Stimulated activated CD4-positive, alpha-beta T cell treated with anti-CD3 and anti-CD28 coated beads, Interleukin-2, amount 100 ng/mL, for 48 hours (primary cell): ENCODE data around the gene SDHB.
A peak's percentile ranks its signal among the peaks of the same experiment; 100 is the strongest.
"Not testable (repeated sequence)": the region's sequence is repeated elsewhere in the genome, so short reads cannot be mapped to it uniquely, and the experiment has no call there.

Experiments used
- DNase-seq, 2 donors: peaks; one replicate each; pipeline ENCODE4 v3.0.0-alpha.2; 2020

Gene SDHB

GRCh38 chr1:17071794-17072193 lies 18.0 kb upstream of the SDHB start:
- DNase-seq, result no peak

GRCh38 chr1:17070163-17070525 lies 16.3 kb upstream of the SDHB start:
- no peak for DNase-seq

- no peak for DNase-seq
Observed at GRCh38 chr1:17069452-17070162, 15.8 kb upstream of the SDHB start.

- DNase-seq, result no peak
Observed at GRCh38 chr1:17068789-17069188, 15.0 kb upstream of the SDHB start.

GRCh38 chr1:17067465-17068240 lies 13.8 kb upstream of the SDHB start:
- DNase-seq, result no peak

- no peak for DNase-seq
Observed at GRCh38 chr1:17067069-17067426, 13.2 kb upstream of the SDHB start.

GRCh38 chr1:17066361-17067068 lies 12.7 kb upstream of the SDHB start:
- no peak for DNase-seq

GRCh38 chr1:17065666-17066065 lies 11.8 kb upstream of the SDHB start:
- no peak for DNase-seq

GRCh38 chr1:17062751-17063150 lies 8.9 kb upstream of the SDHB start:
- not testable (repeated sequence) for DNase-seq

- no peak for DNase-seq
Observed at GRCh38 chr1:17061892-17062291, 8.1 kb upstream of the SDHB start.

GRCh38 chr1:17061486-17061885 lies 7.7 kb upstream of the SDHB start:
- no peak for DNase-seq

- no peak for DNase-seq
Observed at GRCh38 chr1:17060306-17060749, 6.5 kb upstream of the SDHB start.

GRCh38 chr1:17059391-17060305 lies 5.8 kb upstream of the SDHB start:
- peak in 1 of 2 donors; percentile 27 for DNase-seq

- no peak for DNase-seq
Observed at GRCh38 chr1:17056551-17056950, 2.7 kb upstream of the SDHB start.

GRCh38 chr1:17055801-17056200 lies 2.0 kb upstream of the SDHB start:
- no peak for DNase-seq

GRCh38 chr1:17053086-17053684 lies 647 bp downstream of the SDHB start:
- no peak for DNase-seq

GRCh38 chr1:17052641-17053040 lies 1.2 kb downstream of the SDHB start:
- DNase-seq, result no peak

- DNase-seq, result no peak
Observed at GRCh38 chr1:17052038-17052437, 1.8 kb downstream of the SDHB start.

GRCh38 chr1:17047924-17048323 lies 5.9 kb downstream of the SDHB start:
- no peak for DNase-seq

GRCh38 chr1:17046334-17046657 lies 7.5 kb downstream of the SDHB start:
- DNase-seq, result no peak

GRCh38 chr1:17045634-17046333 lies 8.0 kb downstream of the SDHB start:
- DNase-seq, result no peak

GRCh38 chr1:17045150-17045549 lies 8.7 kb downstream of the SDHB start:
- DNase-seq, result no peak
